Colon (tissue), 2 donors: ENCODE measurements around the gene CELF4.

Experiments used
- FAIRE-seq: peaks from 2 replicates; lab custom pipeline; 2012; peaks lifted over from hg19 to GRCh38; lab: Jason Lieb, UNC
- donor health status: control.
- donor health status: control.

The CELF4 gene

GRCh38 chr18:37314534-37314933 lies 251.1 kb downstream of the CELF4 start:
- FAIRE-seq = no peak

- FAIRE-seq = no peak
These were observed 252.0 kb downstream of the CELF4 start for GRCh38 chr18:37313624-37314023.

GRCh38 chr18:37309861-37310260 lies 255.7 kb downstream of the CELF4 start:
- no peak for FAIRE-seq

- FAIRE-seq = no peak
These were observed 256.5 kb downstream of the CELF4 start for GRCh38 chr18:37309059-37309458.

- no peak for FAIRE-seq
These were observed 258.4 kb downstream of the CELF4 start for GRCh38 chr18:37307181-37307580.

- FAIRE-seq = no peak
These were observed 259.2 kb downstream of the CELF4 start for GRCh38 chr18:37306432-37306831.

GRCh38 chr18:37305066-37305465 lies 260.5 kb downstream of the CELF4 start:
- FAIRE-seq = no peak

GRCh38 chr18:37304012-37304680 lies 261.5 kb downstream of the CELF4 start:
- no peak for FAIRE-seq

- FAIRE-seq = no peak
These were observed 262.6 kb downstream of the CELF4 start for GRCh38 chr18:37303009-37303408.

GRCh38 chr18:37302519-37302918 lies 263.1 kb downstream of the CELF4 start:
- no peak for FAIRE-seq

- no peak for FAIRE-seq
These were observed 265.9 kb downstream of the CELF4 start for GRCh38 chr18:37299471-37300304.

- FAIRE-seq = no peak
These were observed 266.8 kb downstream of the CELF4 start for GRCh38 chr18:37298816-37299215.

GRCh38 chr18:37297106-37297505 lies 268.5 kb downstream of the CELF4 start:
- no peak for FAIRE-seq

GRCh38 chr18:37294951-37295350 lies 270.6 kb downstream of the CELF4 start:
- no peak for FAIRE-seq

GRCh38 chr18:37293359-37293758 lies 272.2 kb downstream of the CELF4 start:
- FAIRE-seq = no peak

- no peak for FAIRE-seq
These were observed 276.2 kb downstream of the CELF4 start for GRCh38 chr18:37289423-37289822.

- FAIRE-seq = no peak
These were observed 278.0 kb downstream of the CELF4 start for GRCh38 chr18:37287601-37288000.

GRCh38 chr18:37286801-37287200 lies 278.8 kb downstream of the CELF4 start:
- no peak for FAIRE-seq

GRCh38 chr18:37285825-37286224 lies 279.8 kb downstream of the CELF4 start:
- no peak for FAIRE-seq

- FAIRE-seq = no peak
These were observed 281.3 kb downstream of the CELF4 start for GRCh38 chr18:37284260-37284659.

GRCh38 chr18:37282386-37283037 lies 283.1 kb downstream of the CELF4 start:
- FAIRE-seq = no peak

- no peak for FAIRE-seq
These were observed 284.8 kb downstream of the CELF4 start for GRCh38 chr18:37280701-37281393.

GRCh38 chr18:37277804-37278203 lies 287.8 kb downstream of the CELF4 start:
- no peak for FAIRE-seq
